Measurements from ENCODE around the gene MYO7B.

The MYO7B gene

DNA sequence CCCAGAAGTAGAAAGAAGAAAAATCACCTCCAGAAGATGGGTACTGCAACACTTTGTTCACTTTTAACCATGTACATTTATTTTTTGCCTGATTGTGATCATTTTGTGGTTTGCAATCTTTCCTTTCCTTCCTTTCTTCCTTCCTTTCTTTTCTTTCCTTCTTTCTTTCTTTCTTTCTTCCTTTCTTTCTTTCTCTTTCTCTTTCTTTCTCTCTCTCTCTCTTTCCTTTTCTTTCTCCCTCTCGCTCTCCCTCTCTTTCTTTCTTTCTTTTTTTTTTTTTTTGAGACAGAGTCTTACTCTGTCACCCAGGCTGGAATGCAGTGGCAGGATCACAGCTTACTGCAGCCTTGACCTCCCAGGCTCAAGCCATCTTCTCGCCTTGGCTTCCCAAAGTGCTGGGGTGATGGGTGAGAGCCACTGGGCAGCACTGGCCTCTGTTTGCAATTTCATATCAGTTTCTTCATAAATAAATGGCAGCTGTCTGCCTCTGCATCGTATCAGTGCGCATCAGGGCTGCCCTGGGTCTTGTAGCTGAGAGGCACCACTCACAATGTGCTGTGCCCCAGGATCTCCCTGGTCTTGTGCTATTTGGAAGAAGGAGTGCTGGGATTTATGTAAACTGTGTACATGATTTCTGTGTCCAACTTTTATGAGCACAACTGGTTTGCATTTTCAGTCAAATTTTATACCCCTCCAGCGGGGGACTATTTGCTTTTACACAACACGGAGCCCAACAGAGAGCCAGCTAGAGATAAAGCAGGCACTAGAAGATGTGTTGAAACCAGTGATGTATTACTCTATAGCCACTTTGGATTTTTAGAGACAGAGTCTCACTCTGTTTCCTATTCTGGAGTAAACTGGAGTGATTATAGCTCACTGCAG, 146.7 kb downstream of the MYO7B start:
- no peak for DNase-seq (ENCODE audit: low read depth)

DNA sequence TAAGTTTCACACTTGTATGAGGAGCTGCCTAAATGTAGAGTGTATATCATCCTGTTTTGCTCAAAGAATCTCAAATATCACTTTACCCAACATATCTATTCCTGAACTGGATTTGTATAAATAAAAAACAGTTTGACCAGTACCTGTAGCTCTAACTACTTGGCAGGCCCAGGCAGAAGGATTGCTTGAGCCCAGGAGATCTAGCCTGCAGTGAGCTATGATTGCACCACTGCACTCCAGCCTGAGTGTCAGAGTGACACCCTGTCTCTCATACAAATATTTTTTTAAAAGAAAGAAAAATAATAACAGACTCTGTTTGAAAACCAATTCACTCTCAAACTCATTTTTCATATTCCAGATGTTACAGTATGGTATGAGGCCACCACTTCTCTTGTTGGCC, 147.6 kb downstream of the MYO7B start:
- no peak for DNase-seq (ENCODE audit: low read depth)

DNA sequence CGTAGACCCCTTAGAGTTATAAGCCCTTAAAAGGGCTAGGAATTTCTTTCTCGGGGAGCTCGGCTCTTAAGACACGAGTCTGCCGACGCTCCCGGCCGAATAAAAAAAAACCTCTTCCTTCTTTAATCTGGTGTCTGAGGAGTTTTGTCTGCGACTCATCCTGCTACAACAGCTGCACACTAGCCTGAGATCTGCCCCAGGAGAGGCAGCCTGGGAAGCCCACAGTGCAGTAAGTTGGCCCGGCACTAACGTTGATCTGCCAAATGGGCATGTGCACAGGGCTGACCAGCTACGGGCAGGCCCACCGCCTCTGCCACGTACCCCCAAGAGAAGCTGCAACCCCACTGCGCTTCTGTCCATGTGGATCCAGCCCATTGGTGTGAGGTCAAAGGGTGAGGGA, 148.3 kb downstream of the MYO7B start:
- DNase-seq (ENCODE audit: low read depth), result no peak

DNA sequence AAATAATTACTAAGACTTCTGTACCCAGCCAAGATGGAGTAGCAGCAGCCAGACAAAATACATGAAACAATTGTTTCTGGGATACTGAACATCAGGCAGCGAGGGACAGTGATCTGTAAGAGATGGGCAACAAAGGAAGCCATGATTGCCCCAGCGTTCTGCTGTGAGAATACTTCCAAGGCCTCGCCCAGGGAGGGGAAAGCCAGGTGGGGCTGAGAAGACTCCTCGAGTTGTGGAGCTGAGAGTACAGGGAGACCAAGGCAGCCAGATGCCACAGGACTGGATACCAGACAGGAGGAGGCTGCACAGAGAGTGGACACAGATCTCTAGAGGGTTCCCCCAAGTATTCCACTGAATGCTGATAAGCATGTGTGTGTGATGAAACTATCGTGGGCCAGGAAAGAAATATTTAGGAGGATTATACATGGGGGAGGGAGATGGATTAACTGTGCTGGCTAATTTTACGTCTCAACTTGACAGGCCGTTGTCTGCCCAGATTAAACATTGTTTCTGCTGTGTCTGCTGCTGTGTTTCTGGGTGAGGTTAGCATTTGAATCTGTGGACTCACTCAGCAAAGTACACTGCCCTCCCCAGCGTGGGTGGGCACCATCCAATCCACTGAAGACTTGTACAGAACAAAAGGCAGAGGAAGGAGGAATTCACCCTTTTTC, 150.1 kb downstream of the MYO7B start:
- DNase-seq (ENCODE audit: low read depth), result no peak
